ENCODE measurements around the gene KCNJ3.

Gene KCNJ3

DNA sequence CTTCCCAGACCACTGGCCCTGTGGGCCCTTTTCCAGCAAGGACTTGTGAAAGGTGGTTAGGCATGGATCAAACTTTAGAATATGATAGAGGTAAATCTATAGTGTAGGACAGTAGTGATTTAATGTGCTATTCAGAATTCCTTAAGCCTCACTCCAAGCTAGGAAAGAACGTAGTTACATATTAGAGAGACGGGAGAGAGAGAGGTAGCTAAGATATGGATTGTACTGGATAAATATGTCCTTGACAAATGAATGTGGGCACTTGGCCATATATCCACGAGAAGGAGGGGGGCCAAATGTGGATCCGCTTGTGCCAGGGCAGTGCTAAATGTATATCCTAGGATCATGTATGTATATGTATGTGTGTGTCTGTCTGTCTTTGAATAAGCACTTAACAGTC, 6.5 kb downstream of the KCNJ3 start:
- in situ Hi-C loops (cut with MboI; ENCODE audit: low sequenced_read_pairs): no loop called here

DNA sequence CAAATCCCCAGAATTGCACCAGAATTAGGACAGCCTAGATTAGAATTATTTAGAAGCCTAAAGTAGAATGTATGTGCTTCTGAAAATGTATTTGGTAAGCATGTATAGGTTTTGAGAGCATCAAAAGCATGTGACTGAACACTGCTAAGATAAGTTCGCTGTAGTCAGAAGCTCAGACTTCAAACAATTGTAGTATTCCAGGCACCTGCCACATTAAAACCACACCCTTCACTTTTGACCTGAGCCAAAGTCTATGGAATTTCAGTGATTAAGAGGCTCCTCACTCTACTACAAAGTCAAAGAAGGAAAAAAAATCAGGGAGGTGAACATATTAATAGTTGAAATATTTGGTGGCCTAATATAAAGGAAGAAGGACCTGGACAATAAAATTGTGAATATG, 8.2 kb downstream of the KCNJ3 start:
- in situ Hi-C loops (cut with MboI; ENCODE audit: low sequenced_read_pairs): no loop called here

DNA sequence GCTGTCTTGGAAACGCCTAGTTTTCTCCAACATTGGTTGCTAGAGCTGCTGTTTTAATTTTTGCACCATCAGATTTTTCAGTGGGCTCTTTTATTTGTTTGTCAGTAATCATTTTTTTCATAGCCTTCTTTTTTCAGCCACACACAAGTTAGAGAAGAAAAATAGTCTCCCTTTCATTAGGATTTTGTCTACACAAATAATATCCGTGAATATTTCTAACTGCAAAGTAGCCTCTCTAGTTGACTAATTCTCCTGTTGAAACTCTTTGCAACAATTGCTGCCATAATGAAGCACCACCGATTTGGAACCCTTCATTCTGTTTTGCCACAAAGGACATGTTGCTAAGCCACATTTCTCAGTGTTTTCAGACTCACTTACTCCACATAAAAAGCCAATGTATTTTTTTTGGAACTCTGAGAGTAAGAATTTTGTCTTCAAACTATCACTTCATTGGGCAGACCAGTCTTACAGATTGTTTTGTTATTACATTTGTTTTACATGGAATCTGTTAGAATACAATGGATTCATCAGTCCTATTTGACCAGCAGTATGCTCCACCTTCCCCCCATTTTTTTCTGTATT, 9.6 kb downstream of the KCNJ3 start:
- in situ Hi-C loops (cut with MboI; ENCODE audit: low sequenced_read_pairs): no loop called here

DNA sequence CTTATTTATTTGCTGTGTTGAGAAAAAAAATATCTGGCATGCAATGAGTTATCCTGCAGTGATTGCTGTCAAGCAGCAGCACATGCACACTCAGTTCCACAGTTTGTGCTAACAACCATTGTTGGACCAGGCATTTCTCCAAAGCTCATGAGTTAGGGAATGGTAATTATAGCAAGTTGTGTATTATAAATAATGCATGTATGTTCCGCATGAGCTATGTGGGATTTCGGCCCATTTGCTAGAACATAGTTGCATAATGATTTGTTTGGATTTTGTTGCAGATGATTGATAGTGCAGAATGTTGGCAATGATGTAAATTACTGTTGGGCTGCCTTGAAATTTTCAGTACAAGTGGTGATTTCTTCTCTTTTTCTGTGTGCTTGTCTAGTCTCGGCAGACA, 10.7 kb downstream of the KCNJ3 start:
- in situ Hi-C loops (cut with MboI; ENCODE audit: low sequenced_read_pairs): no loop called here

DNA sequence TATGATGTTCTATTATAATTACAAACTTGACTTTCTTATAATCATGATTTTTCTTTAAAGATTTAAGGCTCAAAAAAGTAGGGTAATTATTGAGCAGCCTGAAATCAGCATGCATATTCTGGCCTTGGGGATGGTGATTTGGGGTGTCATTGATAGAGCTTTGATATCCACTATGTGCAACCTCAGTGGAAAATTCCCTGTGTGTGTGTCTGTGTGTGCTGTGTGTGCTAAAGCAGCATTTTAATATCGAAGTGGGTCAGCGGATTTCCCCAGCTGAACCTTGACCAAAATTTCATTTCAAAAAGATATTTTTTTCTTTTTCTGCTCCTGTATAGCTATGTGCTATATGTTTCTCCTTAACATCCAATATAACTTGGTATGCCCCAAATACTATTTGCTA, 11.6 kb downstream of the KCNJ3 start:
- in situ Hi-C loops (cut with MboI; ENCODE audit: low sequenced_read_pairs): no loop called here

DNA sequence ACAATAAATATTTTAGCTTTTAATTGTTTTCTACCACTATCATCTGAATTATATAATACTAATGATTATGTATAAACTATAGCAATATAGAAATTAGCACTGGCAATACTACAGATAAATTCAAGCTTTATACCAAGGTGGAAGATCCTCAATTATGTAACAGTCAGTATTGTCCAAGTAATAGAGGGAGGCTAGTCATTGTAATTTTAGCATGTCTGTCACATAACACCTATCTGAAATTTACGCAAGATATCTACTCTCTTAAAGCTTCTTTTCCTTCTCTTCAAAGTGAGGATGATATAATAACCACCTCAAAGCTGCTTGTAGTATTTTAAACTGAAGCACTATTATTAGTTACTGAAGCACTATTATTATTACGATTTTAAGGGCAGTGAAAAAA, 12.2 kb downstream of the KCNJ3 start:
- in situ Hi-C loops (cut with MboI; ENCODE audit: low sequenced_read_pairs): no loop called here

DNA sequence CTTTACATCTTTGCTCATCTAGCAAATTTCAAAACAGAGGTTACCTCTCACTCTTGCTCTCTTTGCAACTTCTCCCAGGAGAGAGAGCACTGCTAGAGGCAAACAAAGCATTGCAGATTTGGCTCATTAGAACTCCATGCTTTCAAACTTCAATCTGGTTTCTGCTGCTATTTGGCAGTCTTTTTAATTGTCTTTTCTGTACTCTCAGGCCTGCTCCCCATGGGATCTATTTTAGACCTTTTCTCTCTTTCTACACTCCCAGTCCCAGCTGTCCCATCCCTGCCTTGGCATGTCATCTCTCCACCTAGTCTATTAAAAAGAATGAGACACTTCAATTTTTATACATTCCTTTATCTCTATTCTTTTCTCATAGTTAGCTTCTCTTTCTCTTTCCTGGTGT, 15.2 kb downstream of the KCNJ3 start:
- in situ Hi-C loops (cut with MboI; ENCODE audit: low sequenced_read_pairs): no loop called here

DNA sequence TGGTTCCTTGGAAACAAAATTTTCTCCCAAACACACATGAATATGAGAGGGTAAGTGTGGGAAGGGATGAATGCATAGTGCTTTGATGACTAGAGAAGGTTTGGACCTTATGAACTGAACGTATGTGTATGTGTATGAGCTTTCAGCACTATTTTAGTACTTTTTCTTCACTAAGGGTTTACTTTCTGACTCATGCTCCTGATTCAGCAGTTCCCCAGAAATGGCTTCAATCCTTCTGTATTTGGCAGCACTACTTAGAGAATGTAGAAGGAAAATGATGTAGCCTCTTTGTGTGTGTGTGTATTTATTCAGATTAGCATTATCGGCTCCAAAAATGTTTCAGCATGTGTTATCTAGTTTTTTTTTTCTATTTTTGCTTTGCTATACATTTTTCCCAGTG, 22.2 kb downstream of the KCNJ3 start:
- in situ Hi-C loops (cut with MboI; ENCODE audit: low sequenced_read_pairs): no loop called here

DNA sequence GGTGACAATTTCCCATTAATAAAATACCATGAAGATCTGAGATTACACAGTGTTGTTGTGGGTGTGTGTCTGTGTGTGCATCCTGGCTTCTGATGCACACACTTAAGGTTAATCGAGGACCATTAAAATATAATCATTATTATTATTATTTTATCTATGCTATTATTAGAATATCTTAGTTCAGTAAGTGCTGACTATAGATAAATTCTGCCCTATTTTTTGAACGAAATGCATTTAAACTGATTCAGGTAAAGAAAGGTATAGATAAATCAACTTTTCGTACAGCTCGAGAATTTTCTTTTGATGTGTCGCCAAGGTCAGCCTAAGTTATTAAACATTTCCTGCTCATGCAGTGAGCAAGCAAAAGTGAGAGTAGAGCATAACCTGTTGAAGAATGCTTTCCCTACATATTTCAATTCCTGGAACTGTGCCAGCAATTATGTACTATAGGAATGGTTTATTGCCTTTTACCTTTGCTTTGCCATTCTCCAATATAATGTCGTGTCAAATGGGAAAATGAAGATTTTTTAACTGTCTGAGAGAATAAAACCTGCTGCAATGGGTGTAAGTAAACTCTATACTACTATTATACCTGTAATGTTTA, 25.8 kb downstream of the KCNJ3 start:
- in situ Hi-C loops (cut with MboI; ENCODE audit: low sequenced_read_pairs): no loop called here

DNA sequence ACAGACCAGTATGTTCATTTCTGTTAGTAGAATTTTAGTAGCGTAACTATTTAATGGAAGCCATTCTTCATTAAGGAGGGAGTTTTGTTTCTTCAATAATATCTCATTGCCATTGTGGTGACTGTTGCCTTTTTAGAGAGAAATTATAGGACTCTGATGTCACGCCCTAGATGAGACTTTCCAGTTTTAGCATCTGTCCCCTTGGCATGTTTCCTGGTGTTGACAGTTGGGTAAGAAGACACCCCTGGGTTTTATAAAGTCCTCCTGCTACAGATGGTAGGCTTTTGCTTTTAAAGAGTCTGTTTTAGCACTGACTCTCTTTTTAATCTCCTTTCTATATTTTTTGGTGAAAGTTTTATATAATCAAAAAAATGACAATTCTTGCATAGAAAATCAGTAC, 41.9 kb downstream of the KCNJ3 start:
- in situ Hi-C loops (cut with MboI; ENCODE audit: low sequenced_read_pairs): no loop called here

DNA sequence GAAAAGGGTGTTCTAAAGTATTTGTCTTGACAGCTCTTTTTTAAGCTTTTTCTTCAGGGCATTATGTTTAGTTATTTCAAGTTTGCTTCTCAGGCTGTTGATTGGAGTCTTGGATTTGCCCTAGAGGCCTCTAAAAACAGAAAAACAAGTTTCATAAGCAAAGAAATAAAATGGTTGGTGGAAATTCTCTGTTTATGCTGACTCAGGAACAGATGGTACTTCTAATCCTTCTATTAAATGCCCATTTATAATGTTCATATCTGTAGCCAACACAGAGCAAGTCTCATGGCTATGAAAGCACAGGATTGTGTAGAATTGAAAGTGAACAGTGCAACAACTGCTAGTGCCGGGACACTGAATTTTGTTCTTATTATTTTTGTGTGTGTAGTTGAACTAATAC, 60.4 kb downstream of the KCNJ3 start:
- in situ Hi-C loops (cut with MboI; ENCODE audit: low sequenced_read_pairs): no loop called here

DNA sequence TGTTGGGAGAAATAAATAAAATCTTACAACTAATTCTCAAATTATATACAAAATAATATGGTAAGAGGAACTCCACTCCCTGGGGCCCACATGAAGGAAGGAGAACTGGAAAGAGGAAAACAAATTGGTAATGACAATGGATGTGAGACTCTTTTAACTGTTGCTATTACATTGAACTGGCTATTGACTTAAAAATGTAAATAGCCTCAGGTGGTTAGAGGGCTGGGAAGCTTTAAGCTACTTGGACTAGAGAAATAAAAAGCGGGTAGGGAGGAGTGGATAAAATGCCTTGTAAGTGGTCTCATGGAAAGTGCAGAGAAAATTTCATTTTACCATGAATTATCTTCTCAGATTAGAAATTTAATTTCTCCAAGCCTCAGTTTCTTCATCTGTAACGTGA, 64.1 kb downstream of the KCNJ3 start:
- in situ Hi-C loops (cut with MboI; ENCODE audit: low sequenced_read_pairs): no loop called here

DNA sequence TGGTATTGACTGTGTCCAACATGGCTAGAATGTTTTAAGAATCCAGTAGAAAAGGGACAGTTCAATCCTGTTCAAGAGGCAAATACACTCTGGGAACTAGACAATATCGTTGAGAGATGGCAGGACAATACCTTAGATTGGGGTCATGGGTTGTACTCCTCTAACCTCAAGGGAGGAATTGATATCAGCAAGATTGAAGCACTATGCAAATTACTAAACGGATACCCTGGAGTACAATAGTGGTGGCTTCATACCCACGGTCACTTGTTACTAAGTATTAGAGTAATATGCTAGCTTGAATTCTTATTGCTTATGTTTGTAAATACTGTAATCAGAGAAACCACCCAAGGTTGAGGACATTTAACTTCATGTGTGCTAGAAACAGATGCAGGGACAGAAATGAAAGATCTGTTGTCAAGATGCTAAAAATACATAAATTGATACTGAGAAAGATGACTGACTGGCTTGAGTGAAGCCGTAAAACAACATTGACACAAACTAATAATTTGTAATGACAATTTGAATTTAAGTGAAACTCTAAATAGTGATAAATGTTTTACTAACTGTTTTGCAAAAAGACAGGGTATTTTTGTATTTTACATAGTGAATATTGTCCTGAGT, 73.3 kb downstream of the KCNJ3 start:
- in situ Hi-C loops (cut with MboI; ENCODE audit: low sequenced_read_pairs): no loop called here

DNA sequence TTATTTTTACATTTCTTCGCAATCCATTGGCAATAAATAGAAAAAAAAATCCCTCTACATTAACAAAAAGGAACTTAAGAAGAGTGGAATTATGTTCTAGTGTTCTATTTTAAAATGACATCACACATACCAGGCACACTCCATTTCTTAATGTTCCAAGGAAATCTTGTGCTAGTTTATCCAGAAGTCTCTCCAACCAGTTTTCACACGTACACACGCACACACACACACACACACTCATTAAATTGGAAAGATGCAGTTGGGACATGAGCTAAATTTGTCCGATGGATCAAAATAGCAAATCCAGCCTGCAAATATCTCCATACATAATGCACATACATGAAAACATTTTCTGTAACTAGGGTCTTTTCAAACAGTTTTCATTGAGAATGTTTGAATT, 78.3 kb downstream of the KCNJ3 start:
- in situ Hi-C loops (cut with MboI; ENCODE audit: low sequenced_read_pairs): no loop called here

DNA sequence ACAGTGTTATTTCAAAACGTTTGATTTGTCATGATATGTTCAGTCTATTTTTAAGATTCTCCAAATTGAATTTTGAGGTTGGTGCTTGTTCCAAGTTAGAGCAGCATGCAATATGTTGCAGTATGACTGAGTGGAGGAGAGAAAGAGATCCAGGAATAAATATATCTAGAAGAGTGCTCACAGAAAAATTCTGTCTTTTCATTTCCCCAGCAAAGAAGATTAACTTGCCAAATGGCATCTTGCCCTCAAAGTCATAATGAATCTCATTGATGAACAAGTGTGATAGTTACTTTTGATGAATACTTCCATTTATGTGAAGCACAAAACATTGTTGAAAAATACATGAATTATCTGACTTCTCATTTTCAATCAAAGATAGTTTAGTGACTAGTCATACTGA, 95.9 kb downstream of the KCNJ3 start:
- in situ Hi-C loops (cut with MboI; ENCODE audit: low sequenced_read_pairs): no loop called here

DNA sequence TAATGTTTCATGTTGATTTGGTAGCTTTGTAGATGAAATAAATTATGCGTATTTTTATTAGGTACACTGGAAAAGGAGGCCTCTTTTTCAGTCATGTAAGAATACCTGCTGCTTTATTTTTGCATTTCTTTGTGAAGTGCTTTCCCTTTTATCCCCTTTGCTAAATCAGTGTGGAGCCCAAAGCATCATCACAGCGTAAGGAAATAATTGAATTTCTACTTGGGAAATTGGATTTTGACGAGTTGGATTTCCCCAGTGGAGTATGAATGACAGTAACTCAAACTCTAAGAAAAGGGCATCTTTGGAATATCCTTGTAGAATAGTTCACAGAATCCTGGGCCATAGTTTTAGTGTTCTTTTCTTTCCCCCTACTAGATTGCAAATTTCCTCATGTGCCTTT, 97.2 kb downstream of the KCNJ3 start:
- in situ Hi-C loops (cut with MboI; ENCODE audit: low sequenced_read_pairs): no loop called here

DNA sequence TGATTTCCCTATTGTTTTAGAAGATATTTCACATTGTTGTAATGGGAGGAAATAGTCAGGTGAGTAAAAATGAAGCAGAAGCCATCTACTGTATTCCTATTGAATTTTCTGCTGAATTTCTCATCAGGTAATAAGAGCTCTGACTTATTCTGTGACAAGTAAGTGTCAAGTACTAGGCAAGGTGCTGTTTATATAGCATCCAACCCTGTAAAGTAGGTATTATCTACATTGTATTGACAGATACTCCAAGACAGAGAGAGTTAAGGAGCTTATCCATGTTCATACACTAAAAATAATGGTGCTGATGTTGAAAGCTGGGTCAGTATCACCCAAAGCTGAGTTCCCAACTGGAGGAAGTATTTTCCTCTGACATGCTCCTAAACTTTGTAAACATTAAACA, 106.0 kb downstream of the KCNJ3 start:
- in situ Hi-C loops (cut with MboI; ENCODE audit: low sequenced_read_pairs): no loop called here

DNA sequence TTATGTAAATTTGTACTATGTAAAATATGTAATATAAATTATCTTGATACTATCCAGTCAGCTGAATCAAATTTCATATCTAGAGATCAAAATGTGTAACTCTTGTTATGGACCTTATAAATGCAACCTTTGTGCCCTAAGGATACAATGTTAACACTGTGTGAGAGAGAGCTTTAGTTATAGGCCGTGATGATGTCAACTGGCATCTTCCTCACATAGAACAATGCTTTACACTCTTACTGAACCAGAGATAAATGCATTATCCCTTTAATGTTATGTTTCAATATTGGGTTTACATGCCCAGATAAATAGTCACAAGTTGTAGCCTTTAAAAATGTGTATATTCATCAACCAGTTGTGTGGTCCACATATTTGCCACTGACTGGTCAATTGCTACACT, 115.1 kb downstream of the KCNJ3 start:
- in situ Hi-C loops (cut with MboI; ENCODE audit: low sequenced_read_pairs): no loop called here

DNA sequence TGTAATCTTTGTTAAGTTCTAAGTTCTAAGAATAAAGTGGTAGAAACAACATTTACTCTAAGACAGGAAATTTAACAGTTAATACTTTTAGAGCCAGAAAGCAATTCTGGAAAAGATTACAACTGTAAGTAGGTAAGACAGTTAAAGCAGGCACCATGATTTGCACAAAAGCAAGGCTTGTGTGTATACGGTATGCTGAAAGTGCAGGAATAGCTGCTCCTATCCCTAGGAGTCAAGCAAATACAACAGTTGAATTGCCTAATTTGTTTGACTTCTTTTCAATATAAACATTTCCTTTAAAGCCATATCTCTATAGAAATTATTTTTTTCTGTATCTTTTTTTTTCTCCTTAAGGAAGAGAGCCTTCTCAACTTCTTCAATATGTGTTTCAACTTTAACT, 116.4 kb downstream of the KCNJ3 start:
- in situ Hi-C loops (cut with MboI; ENCODE audit: low sequenced_read_pairs): no loop called here

DNA sequence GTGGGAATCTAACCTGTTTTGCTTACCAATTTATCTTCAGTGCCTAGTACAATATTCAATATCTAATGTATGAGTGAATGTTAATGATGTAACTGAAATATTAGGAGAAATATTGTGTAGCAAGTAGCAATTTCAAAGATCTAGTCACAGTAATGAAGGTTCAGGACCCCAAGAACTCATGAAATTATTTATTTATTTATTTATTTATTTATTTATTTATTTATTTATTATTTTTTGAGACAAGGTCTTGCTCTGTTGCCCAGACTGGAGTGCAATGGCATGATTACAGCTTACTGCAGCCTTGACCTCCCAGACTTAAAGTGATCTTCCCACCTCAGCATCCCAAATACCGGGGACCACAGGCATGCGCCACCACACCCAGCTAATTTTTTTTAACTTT, 126.9 kb downstream of the KCNJ3 start:
- in situ Hi-C loops (cut with MboI; ENCODE audit: low sequenced_read_pairs): no loop called here

DNA sequence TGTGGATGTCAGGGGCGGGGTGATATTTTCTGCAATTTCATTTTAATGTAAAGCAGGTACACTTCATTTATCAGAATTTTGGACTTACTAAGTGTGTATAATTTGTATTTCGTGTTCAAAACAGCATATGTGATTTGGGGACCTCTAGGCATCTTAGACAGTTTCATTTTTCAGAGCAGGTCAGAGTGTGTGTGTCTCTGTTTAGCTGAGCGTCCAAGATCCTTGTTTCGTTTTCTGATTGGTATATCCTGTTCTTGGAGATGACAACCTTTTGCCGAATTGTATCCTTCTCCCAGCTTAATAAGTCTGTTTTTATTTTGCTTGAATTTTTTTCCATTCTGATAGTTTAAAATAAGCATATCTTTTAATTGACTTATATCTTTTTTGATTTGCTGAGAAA, 128.3 kb downstream of the KCNJ3 start:
- in situ Hi-C loops (cut with MboI; ENCODE audit: low sequenced_read_pairs): no loop called here

DNA sequence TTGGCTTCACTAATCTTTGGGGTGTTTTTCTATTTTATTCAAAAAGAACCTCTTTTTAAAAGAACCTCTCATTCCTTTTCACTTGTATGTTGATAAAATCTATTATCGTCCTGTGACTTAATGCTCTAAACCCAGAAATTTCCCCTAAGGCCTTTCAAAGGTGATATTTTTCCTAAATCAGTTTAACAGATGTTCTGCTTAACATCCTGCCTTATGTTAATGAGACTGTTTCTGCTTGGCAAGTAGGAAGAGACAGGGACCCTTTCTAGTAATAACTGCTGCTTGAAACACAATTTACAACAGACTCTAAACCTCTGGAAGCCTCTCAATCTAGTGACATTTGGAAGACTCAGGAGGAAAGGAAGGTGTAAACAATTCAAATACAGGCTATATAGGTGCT, 128.8 kb downstream of the KCNJ3 start:
- in situ Hi-C loops (cut with MboI; ENCODE audit: low sequenced_read_pairs): no loop called here

DNA sequence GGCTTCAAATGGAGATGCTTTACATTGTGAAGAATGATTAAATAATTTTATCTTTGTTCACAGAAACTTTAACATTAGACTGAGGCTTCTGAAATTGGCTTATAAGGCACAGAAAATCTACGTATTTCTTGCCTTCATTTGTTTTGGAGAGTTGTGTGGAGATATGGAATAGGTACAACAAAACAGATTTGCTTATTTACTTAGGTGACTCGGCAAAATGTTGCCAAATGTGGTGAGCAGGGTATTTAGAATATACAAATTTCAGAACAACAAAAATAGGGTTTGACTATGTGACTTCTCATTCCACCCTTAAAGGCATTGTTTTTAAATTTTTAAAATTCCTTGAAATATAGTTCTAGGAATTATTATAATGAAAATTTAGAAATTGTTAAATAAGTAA, 134.2 kb downstream of the KCNJ3 start:
- in situ Hi-C loops (cut with MboI; ENCODE audit: low sequenced_read_pairs): no loop called here
